HG02840 (cell line): ENCODE measurements around the gene ZCRB1.
A peak's percentile ranks its signal among the peaks of the same experiment; 100 is the strongest.
"Not testable (repeated sequence)": the region's sequence is repeated elsewhere in the genome, so short reads cannot be mapped to it uniquely, and the experiment has no call there.

Experiments
- ATAC-seq: cut with Tn5 transposase; IDR thresholded peaks from one replicate; pipeline ENCODE4 v1.9.1; 2021; ENCODE audit warnings: mild to moderate bottlenecking, moderate library complexity, moderate number of reproducible peaks; ENCODE audit not compliant: unreplicated experiment, low FRiP score

The ZCRB1 gene

GRCh38 chr12:42325653-42326474, at the start of gene ZCRB1, which contains the start of gene PPHLN1:
Gene ZCRB1, minus strand, starts transcription at chr12:42326094. Its CDS starts 1,992 bp downstream, at chr12:42324102.
Gene PPHLN1, plus strand, starts transcription at chr12:42326167. Its CDS starts 9,736 bp downstream, at chr12:42335903.
- ATAC-seq = peak; percentile 93

- no peak for ATAC-seq
Measured at GRCh38 chr12:42373669-42374068, 47.8 kb upstream of the ZCRB1 start.

- no peak for ATAC-seq
Measured at GRCh38 chr12:42372154-42372791, 46.4 kb upstream of the ZCRB1 start.

GRCh38 chr12:42370013-42370412, 44.1 kb upstream of the ZCRB1 start:
- ATAC-seq = no peak

GRCh38 chr12:42365486-42365885, 39.6 kb upstream of the ZCRB1 start:
- no peak for ATAC-seq

GRCh38 chr12:42364692-42365091, 38.8 kb upstream of the ZCRB1 start:
- ATAC-seq = no peak

- ATAC-seq = no peak
Measured at GRCh38 chr12:42362647-42363260, 36.9 kb upstream of the ZCRB1 start.

GRCh38 chr12:42361909-42362646, 36.2 kb upstream of the ZCRB1 start:
- no peak for ATAC-seq

- ATAC-seq = peak; percentile 61
Measured at GRCh38 chr12:42360747-42361403, 35.0 kb upstream of the ZCRB1 start.

- ATAC-seq = no peak
Measured at GRCh38 chr12:42356344-42356743, 30.4 kb upstream of the ZCRB1 start.

- not testable (repeated sequence) for ATAC-seq
Measured at GRCh38 chr12:42350021-42350407, 24.1 kb upstream of the ZCRB1 start.

GRCh38 chr12:42349119-42350020, 23.5 kb upstream of the ZCRB1 start:
- not testable (repeated sequence) for ATAC-seq

- ATAC-seq = no peak
Measured at GRCh38 chr12:42346403-42347002, 20.6 kb upstream of the ZCRB1 start.

- ATAC-seq = no peak
Measured at GRCh38 chr12:42343721-42344120, 17.8 kb upstream of the ZCRB1 start.

- no peak for ATAC-seq
Measured at GRCh38 chr12:42342028-42342427, 16.1 kb upstream of the ZCRB1 start.

- ATAC-seq = no peak
Measured at GRCh38 chr12:42338280-42338679, 12.4 kb upstream of the ZCRB1 start.

GRCh38 chr12:42336286-42336685, 10.4 kb upstream of the ZCRB1 start:
- no peak for ATAC-seq
